ENCODE results near the gene RBKS. TPM values are rescaled to one million over a fixed set of nuclear protein-coding genes. Genes with fewer than 3 reads are reported as not detected.

The RBKS gene
- total and polyA plus RNA-seq, 2 of the 13 experiments (the other 11 are each of a cell fraction or from before 2014, with no cell fraction given), result 7.7 to 8.3 TPM

DNA sequence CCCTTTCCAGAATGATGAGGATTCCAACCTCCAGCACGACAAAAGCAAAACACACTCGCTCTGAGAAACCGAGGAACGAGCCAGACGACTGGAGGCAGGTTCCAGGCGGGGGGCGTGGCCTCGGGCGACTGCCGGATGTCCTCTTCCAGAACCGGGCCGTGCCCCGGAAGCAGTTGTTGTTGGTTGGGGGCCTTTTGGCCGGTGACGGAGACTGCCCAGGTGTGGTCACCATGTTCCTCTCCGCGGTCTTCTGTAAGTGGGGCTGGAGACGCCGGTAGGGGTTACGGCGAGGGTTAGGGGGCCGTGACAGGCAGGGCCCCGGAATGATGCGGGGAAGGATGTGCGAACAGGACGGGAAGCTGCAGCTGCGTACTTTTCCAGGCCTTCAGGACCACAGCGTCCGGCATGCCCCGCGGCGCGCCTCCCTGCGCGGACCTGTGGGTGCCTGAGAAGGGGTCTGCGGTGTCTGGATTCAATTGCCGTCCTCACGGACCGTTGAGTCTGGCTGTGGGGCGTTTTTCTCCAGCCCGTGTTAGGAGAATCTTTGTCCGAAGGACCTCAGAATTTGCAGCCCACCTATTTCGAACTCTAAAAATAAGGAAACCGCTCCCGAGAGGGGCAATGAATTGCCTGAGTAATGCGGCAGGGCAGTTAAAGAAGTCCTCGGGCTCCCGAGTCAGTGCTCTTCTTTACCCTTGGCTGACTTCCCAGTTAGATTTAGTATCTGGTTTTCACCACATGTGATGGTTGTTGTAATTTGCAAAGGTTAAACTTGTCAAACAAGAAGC lies 118.4 kb downstream of the RBKS start, which contains the start of gene MRPL33 (continued):
- TF ChIP-seq ZNF883 (CRISPR knock-in tag; IDR thresholded peaks at IDR 0.05; ENCODE audit: not compliant biosample characterization), result peak; percentile 82
- 0 out of 2 replicates have a peak, but pooled peaks have one; percentile 56 for TF ChIP-seq ARHGAP35 (CRISPR knock-in tag; IDR thresholded peaks at IDR 0.05; ENCODE audit: borderline replicate concordance)
- peak; percentile 93 for TF ChIP-seq POGK (CRISPR knock-in tag; conservative IDR thresholded peaks at IDR 0.05)
- TF ChIP-seq DNMT1 (CRISPR knock-in tag; IDR thresholded peaks at IDR 0.05), result no peak
- TF ChIP-seq SSRP1 (CRISPR knock-in tag; IDR thresholded peaks at IDR 0.05), result peak; percentile 8; the same call in 1 of the 2 replicates
- TF ChIP-seq, protein P1, sequence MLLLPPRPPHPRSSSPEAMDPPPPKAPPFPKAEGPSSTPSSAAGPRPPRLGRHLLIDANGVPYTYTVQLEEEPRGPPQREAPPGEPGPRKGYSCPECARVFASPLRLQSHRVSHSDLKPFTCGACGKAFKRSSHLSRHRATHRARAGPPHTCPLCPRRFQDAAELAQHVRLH (CRISPR knock-in tag; IDR thresholded peaks at IDR 0.05; ENCODE audit: borderline replicate concordance, low read depth), result peak; percentile 80; the same call in 1 of the 2 replicates
- TF ChIP-seq TAF15 (IDR thresholded peaks at IDR 0.05; ENCODE audit: low read depth, low read length, poor library complexity, severe bottlenecking), result peak; percentile 89
- TF ChIP-seq ZNF687 (CRISPR knock-in tag; IDR thresholded peaks at IDR 0.05), result peak; percentile 98
- no peak for TF ChIP-seq ZNF576 (CRISPR knock-in tag; IDR thresholded peaks at IDR 0.05)
- TF ChIP-seq ZNF572 (CRISPR knock-in tag; IDR thresholded peaks at IDR 0.05), result 0 out of 2 replicates have a peak, but pooled peaks have one; percentile 55
- no peak for TF ChIP-seq ATRX (CRISPR knock-in tag; IDR thresholded peaks at IDR 0.05; ENCODE audit: borderline replicate concordance)
- no peak for TF ChIP-seq ZFP36L2 (CRISPR knock-in tag; IDR thresholded peaks at IDR 0.05)
- TF ChIP-seq BRF2 (CRISPR knock-in tag; IDR thresholded peaks at IDR 0.05), result peak; percentile 91
- TF ChIP-seq PLRG1 (conservative IDR thresholded peaks at IDR 0.05), result no peak
- peak; percentile 83 for TF ChIP-seq PPARG (CRISPR knock-in tag; conservative IDR thresholded peaks at IDR 0.05)
- TF ChIP-seq SP1 (IDR thresholded peaks at IDR 0.05), result no peak
- TF ChIP-seq SP1 (CRISPR knock-in tag; IDR thresholded peaks at IDR 0.05), result peak; percentile 88
- TF ChIP-seq ZNF724P (CRISPR knock-in tag; IDR thresholded peaks at IDR 0.05; ENCODE audit: borderline replicate concordance), result peak; percentile 54; the same call in 1 of the 2 replicates
- TF ChIP-seq MZF1 (CRISPR knock-in tag; IDR thresholded peaks at IDR 0.05; ENCODE audit: borderline replicate concordance), result no peak
- TF ChIP-seq ZNF792 (CRISPR knock-in tag; IDR thresholded peaks at IDR 0.05), result peak; percentile 68; the same call in 1 of the 2 replicates
- peak; percentile 56; the same call in 1 of the 2 replicates for TF ChIP-seq PHF21A (CRISPR knock-in tag; IDR thresholded peaks at IDR 0.05)

Measured in HepG2 (cell line).